ENCODE results near the gene DNAJC30. TPM values are rescaled to one million over a fixed set of nuclear protein-coding genes. Genes with fewer than 3 reads are reported as not detected.

The DNAJC30 gene
- total RNA-seq, 1 experiment from 2014 or later, result 6.8 TPM

- no peak for TF ChIP-seq AFF4 (CRISPR knock-in tag; IDR thresholded peaks at IDR 0.05; ENCODE audit: borderline replicate concordance)
- peak; percentile 44; the same call in 1 of the 2 replicates for TF ChIP-seq HMGXB4 (CRISPR knock-in tag; IDR thresholded peaks at IDR 0.05)
- TF ChIP-seq ZNF263 (CRISPR knock-in tag; IDR thresholded peaks at IDR 0.05; ENCODE audit: low read depth), result 0 out of 2 replicates have a peak, but pooled peaks have one; percentile 8
- TF ChIP-seq ZNF423 (CRISPR knock-in tag; IDR thresholded peaks at IDR 0.05), result 0 out of 2 replicates have a peak, but pooled peaks have one; percentile 5
Observed at GRCh38 chr7:73647725-73648592, 35.3 kb downstream of the DNAJC30 start (continued).

- peaks cover 15% of the 10 kb centered on the region for H3K4me1 Mint-ChIP-seq
Observed at GRCh38 chr7:73646785-73647724, 36.2 kb downstream of the DNAJC30 start.

GRCh38 chr7:73645643-73646174 lies 37.5 kb downstream of the DNAJC30 start:
- H3K36me3 Mint-ChIP-seq, result no peaks in the 10 kb centered on the region
- peaks cover 15% of the 10 kb centered on the region for H3K4me1 Mint-ChIP-seq
- ATAC-seq, result no peak
- CTCF ChIA-PET, result interaction anchor here (1.1 to 2.4 kb wide), 4 partner anchors 16 to 38 kb away, joined by 3 to 14 read pairs (median 6); no protein-coding TSS in a partner anchor
- DNase-seq (ENCODE audit: low spot score), result no peak
- TF ChIP-seq NFE2L1 (CRISPR knock-in tag; IDR thresholded peaks at IDR 0.05) (no peak), MYBL2 (CRISPR knock-in tag; IDR thresholded peaks at IDR 0.05) (no peak), ZNF396 (CRISPR knock-in tag; IDR thresholded peaks at IDR 0.05; ENCODE audit: borderline replicate concordance) (no peak), ZNF512 (CRISPR knock-in tag; IDR thresholded peaks at IDR 0.05; ENCODE audit: borderline replicate concordance) (no peak), NR1H2 (CRISPR knock-in tag; IDR thresholded peaks at IDR 0.05) (no peak), SP1 (CRISPR knock-in tag; conservative IDR thresholded peaks at IDR 0.05) (no peak)
- no peak overlapping the region for H3K4me3 Mint-ChIP-seq
- peaks cover 3% of the 10 kb centered on the region for H3K9me3 Mint-ChIP-seq
- POLR2A ChIA-PET, result interaction anchor here (1.2 kb wide), 1 partner anchor 21 kb away, joined by 3 read pairs; the partner anchor contains the start of gene MLXIPL
- no peak overlapping the region for H3K27ac Mint-ChIP-seq
- H3K27me3 Mint-ChIP-seq (ENCODE audit: low read depth), result peaks cover 62% of the 10 kb centered on the region

More at GRCh38 chr7:73646785-73647724, 36.2 kb downstream of the DNAJC30 start:
- no peaks in the 10 kb centered on the region for H3K36me3 Mint-ChIP-seq
- peak overlapping the region; percentile 61 for H3K4me3 Mint-ChIP-seq
- peaks cover 69% of the 10 kb centered on the region for H3K27me3 Mint-ChIP-seq (ENCODE audit: low read depth)
- DNase-seq (ENCODE audit: low spot score), result no peak
- H3K27ac Mint-ChIP-seq, result no peak overlapping the region
- peak; percentile 8; the same call in 1 of the 2 replicates for ATAC-seq
- TF ChIP-seq ZNF263 (CRISPR knock-in tag; IDR thresholded peaks at IDR 0.05; ENCODE audit: low read depth) (peak; percentile 24; the same call in 1 of the 2 replicates), ZBTB43 (CRISPR knock-in tag; IDR thresholded peaks at IDR 0.05) (no peak)
- no peaks in the 10 kb centered on the region for H3K9me3 Mint-ChIP-seq
- POLR2A ChIA-PET, result interaction anchor here (1.1 kb wide), 1 partner anchor 23 kb away, joined by 4 read pairs; the partner anchor contains the start of gene MLXIPL
- CTCF ChIA-PET, result interaction anchor here (0.5 to 2.4 kb wide), 10 partner anchors 11 to 54 kb away, joined by 3 to 14 read pairs (median 4); partner anchors contain the start of genes MLXIPL and VPS37D
